Measurements from ENCODE around the gene FGFRL1. TPM values are rescaled to one million over a fixed set of nuclear protein-coding genes. Genes with fewer than 3 reads are reported as not detected.
A peak's percentile ranks its signal among the peaks of the same experiment; 100 is the strongest.

FGFRL1 gene, protein sequence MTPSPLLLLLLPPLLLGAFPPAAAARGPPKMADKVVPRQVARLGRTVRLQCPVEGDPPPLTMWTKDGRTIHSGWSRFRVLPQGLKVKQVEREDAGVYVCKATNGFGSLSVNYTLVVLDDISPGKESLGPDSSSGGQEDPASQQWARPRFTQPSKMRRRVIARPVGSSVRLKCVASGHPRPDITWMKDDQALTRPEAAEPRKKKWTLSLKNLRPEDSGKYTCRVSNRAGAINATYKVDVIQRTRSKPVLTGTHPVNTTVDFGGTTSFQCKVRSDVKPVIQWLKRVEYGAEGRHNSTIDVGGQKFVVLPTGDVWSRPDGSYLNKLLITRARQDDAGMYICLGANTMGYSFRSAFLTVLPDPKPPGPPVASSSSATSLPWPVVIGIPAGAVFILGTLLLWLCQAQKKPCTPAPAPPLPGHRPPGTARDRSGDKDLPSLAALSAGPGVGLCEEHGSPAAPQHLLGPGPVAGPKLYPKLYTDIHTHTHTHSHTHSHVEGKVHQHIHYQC
- 10 to 100 TPM; 13.7 to 25.6 TPM for total RNA-seq
- polyA plus RNA-seq (ENCODE audit: insufficient read depth, low read depth, low replicate concordance): 14.4 TPM
- long read RNA-seq, donor 1, transcript FGFRL1-205 (7 exons, 2,304 nt): major isoform, 7 of 69 reads
- long read RNA-seq, donor 1, partial matches to known transcripts: 62 of 69 reads
- long read RNA-seq, donor 1, other reads (novel, unspliced or antisense): 0 of 69 reads
- long read RNA-seq, donor 2, partial matches to known transcripts: 32 of 34 reads
- long read RNA-seq, donor 2, other reads (novel, unspliced or antisense): 0 of 34 reads

DNA sequence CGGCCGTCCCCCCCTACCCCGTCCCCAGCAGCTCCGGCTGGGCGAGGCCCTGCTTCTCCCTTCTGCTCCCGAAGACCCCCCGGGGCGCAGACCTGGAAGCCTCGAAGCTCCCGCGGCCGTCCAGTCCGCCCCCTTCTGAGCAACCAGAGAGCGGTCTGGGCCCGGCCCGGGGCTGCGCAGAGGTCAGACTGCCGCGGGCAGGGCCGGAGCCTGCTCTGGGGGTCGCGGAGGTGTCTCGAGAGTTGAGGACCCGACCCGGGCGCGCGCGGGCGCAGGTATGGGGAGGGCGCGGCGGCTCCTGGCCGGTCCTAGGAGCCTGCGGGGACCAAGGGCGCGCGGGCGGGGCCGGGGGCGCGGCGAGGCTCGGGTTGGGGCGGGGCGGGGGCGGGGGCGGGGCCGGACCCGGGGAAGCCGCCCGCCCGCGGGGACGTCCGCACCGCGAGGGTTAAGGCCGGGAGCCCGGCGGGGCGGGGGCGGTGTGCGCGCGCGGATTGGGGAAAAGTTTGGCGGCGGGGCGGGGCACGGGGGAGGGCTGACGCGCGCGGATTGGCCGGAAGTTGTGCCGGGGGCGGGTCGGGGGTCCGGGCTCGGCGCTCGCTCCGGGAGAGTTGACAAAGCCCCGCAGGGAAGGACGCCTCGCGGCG lies at the start of gene FGFRL1:
Gene FGFRL1, plus strand, starts transcription at position 605 of the 644 bp plus-strand sequence. CDS start 860 bp downstream, outside the sequence.
- no peak for TF ChIP-seq POLR2A (IDR thresholded peaks at IDR 0.05)
- TF ChIP-seq, protein P1, sequence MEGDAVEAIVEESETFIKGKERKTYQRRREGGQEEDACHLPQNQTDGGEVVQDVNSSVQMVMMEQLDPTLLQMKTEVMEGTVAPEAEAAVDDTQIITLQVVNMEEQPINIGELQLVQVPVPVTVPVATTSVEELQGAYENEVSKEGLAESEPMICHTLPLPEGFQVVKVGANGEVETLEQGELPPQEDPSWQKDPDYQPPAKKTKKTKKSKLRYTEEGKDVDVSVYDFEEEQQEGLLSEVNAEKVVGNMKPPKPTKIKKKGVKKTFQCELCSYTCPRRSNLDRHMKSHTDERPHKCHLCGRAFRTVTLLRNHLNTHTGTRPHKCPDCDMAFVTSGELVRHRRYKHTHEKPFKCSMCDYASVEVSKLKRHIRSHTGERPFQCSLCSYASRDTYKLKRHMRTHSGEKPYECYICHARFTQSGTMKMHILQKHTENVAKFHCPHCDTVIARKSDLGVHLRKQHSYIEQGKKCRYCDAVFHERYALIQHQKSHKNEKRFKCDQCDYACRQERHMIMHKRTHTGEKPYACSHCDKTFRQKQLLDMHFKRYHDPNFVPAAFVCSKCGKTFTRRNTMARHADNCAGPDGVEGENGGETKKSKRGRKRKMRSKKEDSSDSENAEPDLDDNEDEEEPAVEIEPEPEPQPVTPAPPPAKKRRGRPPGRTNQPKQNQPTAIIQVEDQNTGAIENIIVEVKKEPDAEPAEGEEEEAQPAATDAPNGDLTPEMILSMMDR (IDR thresholded peaks at IDR 0.05): no peak
- H3K4me1 ChIP-seq: peaks cover 20% of the 10 kb centered on the region
- peak within 1 kb of the TSS; percentile 41 to 62 for H3K4me3 ChIP-seq
- H3K9me3 ChIP-seq: no peaks in the 10 kb centered on the region
- peak; percentile 88 for DNase-seq
- 0 to 1% methylated on average over 35 to 47 of the region's 89 CpGs for WGBS, 2 donors
- intact Hi-C loops (cut with DNase I; ENCODE audit: low total_unique reads): no loop called here
- peak within 1 kb of the TSS in 1 of 2 donors; percentile 0 for H3K27ac ChIP-seq
- H3K36me3 ChIP-seq (ENCODE audit: low read depth, missing control alignments): no peaks in the 10 kb centered on the region
- H3K27me3 ChIP-seq: no peaks in the 10 kb centered on the region

DNA sequence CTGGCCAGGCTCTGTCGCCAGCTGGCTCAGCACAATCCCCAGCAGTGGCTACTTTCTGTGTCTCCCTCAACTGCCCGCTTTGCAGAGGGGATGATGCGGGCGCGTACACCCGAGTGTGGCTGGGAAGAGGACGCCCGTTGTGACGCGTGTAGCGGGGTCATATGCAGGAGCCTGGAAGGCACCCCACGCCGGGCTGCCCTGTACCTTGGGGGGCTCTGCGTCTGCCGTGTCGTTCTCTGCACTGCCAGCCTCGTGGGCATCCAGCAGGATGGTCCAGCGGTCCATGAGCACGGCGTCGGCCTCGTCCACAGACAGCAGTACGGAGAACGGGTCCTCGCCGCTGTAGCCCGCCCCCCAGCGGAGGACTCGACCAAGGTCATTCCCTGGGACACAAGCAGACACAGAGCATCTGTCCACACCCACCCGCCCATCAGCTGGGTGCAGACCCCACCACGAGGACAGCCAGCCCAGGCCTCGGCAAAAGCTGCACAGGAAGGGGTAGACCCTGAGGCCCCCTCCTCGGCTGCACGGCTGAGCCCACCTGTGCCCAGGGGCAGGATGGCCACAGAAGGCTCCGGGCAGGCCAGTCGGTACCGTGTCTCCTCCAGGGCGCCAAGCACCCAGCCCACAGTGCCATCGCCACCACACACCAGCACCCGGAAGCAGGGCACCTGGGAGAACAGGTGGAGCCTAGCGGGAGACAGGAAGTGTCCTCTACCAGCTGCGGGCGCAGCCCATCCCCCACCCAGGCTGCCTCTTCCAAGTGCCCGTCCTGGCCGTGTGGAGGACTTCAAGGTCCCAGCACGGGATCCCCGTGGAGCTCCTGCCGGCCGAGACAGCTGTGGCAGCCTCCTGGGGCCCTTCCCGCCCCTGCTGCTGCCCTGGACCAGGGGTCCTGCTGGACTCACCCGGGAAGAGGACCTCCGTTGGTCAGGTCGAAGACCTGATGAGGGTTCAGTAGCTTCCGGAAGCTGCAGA lies 48.9 kb upstream of the FGFRL1 start:
- TF ChIP-seq, protein P1 (IDR thresholded peaks at IDR 0.05): no peak
- no peak for TF ChIP-seq POLR2A (IDR thresholded peaks at IDR 0.05)
- Histone ChIP-seq H3K27me3 (no peaks in the 10 kb centered on the region), H3K36me3 (ENCODE audit: low read depth, missing control alignments) (no peaks in the 10 kb centered on the region), H3K4me3 (no peak overlapping the region), H3K4me1 (no peaks in the 10 kb centered on the region), H3K27ac (no peak overlapping the region), H3K9me3 (no peaks in the 10 kb centered on the region)
- DNase-seq: no peak
- 93 to 94% methylated on average over 19 to 50 of the region's 54 CpGs for WGBS, 2 donors
- intact Hi-C loops (cut with DNase I; ENCODE audit: low total_unique reads): no loop called here

DNA sequence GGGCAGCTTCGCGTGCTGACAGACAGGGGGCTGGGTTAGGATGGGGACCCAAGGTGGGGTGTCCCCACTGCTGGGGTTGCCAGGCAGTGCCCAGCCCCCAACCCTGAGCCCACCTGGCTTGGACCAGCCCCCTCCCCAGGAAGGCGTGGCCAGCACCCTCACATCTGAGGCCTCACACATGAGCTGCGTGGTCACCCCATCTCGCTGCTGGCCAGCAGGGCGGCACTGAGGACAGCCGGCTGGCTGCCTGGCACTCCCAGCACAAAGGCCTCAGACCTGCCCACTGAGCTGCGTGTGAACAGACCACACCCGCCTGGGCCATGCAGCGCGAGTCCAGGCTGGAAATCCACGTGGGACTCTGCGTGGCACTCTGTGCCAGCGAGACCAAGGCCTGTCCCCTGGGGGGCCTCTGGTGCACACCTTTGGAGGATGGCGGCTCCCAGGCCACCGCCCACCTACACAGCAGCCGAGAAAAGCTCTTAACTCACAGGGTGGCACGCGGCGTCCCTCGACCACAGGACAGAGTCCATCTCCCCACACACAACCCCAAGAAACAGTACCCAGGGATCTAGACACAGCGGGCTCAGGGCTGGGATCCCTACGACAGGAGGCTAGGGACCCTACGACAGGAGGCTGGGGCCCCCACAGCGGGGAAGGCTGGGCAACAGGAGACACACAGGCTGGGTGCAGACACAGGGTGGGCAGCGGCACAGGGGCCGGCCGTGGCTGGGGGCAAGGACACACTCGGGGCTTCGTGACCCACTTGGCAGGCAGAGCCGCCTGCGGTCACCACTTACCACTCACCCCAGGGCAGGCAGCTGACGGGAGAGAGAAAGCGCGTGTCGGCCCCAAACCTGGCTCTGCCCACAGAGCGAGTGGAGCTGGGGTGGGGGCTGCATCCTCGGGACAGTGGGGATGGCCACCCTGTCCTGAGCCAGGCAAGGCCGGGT lies 47.9 kb upstream of the FGFRL1 start:
- Histone ChIP-seq H3K4me1 (no peaks in the 10 kb centered on the region), H3K27me3 (no peaks in the 10 kb centered on the region), H3K36me3 (ENCODE audit: low read depth, missing control alignments) (no peaks in the 10 kb centered on the region), H3K9me3 (no peaks in the 10 kb centered on the region), H3K4me3 (no peak overlapping the region), H3K27ac (no peak overlapping the region)
- intact Hi-C loops (cut with DNase I; ENCODE audit: low total_unique reads): no loop called here
- 90 to 95% methylated on average over 20 to 34 of the region's 39 CpGs for WGBS, 2 donors
- TF ChIP-seq, protein P1 (IDR thresholded peaks at IDR 0.05): no peak
- no peak for DNase-seq

Data from testis (tissue), 5 donors.